Brain pericyte (primary cell): ENCODE measurements around the gene RALGAPA2.

ENCODE experiments used
- DNase-seq: peaks from one replicate; pipeline ENCODE4 v3.0.0-alpha.2; 2012; ENCODE audit warnings: low read depth, low spot score

Gene RALGAPA2

DNA sequence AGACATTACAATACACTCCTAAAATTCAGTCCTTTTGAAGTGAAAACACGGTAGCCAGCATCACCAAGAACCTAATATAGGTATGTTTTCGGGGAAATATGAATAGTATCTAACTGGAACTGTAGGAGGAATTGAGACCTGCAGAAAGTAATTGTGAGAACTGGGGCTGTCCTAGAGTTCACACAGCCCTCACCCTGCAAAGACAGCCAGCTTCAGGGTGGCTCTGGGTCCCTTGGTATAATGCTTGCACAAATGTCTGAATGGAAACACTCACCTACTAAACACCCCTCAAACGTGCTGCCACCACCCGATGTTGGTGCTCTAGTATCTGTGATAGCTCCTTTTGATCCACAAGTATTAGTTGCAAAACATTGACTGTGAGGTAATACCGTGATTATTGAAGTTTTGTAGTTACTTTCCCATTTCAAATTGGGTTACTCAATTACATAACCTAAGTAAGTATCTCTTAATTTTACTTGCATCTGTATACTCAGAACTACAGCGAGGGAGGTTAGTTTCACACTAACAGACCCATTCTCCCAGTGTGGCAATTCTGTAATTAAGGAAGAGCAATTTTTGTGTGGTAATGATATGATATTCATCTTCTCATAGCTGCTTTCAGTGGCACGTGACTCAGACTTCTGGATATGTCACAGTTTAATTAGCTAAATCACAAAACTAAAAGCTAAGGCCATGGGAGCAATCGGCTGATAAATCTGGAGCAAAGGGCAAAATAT lies 215.0 kb downstream of the RALGAPA2 start:
- no peak for DNase-seq

DNA sequence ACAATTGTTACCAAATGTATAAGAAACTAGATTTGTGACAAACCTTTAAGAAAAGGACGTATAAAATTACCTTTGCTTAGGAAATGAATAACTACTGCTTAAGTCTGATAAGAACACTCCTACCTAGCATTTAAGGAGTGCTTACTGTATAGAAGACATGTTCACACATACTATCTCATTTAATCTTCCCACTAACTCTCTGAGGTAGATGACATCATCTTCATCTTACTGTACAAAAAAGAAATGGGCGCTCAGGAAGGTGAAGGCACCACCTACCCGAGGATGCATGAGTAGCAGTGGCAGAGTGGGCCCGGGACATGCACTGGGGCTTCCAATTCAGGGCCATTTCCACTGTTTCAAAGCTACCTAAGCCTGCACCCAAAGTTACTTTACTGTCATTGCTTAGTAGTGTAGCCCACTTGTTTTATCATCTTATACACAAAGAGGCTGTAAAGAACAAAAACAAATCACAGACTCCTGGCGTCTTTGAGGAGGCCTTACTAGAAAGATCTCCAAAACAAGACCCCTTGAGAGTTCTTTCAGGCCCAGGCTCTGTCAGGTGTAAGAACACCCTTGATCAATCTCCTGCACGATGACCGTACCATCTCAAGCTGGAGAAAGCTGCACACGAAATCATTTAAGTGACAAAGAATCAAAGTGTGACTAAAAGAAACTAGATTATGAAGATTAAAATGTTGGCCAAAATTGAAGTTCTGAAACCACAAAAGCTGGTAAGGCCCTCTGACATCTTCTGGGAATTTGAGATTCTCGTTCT lies 216.5 kb downstream of the RALGAPA2 start:
- DNase-seq: no peak

DNA sequence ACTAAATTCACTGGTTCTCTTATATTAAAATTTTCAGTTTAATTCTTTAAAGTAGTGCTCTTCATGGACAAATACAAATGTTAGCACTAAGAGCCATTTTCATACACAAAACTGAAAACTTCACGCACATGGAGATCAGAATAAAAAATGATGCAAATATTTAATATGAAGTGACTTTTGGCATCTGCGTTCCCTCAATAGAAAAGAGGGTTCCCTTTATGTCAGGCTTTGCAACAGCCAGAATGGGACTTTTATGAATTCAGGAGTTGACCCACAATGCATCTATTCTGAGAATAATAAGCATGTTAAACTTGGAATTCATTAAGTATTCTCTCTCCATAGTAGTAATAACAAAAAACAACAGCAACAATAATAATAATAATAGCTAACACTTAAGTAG lies 218.7 kb downstream of the RALGAPA2 start:
- no peak for DNase-seq

DNA sequence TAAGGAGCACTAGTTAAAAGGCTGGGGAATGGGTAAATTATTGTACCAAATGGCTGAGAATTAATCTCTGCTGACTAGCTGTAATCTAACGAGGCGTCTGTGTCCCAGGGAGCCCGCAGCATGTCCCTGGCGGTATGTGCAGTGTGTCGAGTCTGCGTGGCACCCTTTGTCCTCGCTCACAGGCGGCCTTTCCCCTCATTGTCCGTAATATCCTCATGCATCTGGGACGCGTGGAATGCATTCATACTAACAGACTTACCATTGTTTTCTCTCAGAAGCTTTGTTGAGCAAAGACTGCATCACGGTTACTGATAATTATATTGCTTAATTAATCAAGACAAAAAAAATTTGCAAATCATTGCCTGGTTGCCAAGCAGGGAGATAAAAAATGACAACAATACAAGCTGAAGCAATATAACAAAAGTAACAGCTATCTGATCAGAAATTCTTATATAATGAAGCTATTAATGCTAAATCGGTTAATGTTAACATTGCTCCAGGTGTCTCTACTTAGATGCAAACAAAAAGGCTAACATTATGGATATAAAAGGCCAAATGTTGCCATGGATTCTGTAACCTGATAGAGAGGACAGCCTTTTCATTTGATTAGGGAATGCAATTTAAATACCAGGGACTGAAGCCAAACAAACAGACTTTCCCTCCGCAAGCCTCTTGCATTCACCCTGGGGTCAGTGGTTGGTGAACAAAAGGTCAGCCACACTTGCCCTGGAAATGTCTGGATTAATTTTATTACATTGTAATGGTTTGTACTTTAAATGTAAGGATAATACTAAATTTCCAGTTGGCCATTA lies 219.7 kb downstream of the RALGAPA2 start:
- DNase-seq: no peak

DNA sequence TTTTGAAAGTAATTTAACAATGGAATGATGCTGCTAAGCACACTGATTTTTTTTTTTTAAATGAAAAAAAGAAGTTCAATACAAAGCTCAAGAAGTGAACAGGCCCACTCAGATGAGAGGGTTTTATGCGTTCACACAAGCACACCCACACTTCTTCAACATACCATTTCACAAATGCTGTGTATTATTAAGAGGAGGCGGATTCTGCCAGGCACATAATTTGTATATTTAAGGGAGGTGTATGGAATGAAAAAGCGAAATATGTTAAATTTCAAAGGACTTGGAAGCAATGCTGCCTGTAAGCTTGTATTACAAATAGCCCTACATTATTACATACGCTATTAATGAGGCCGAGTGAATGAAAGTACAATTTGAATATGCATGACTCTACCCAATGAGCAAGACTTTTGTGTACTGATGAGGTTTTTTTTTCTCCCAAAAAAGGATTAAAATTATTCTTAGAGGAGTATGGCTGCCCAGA lies 220.6 kb downstream of the RALGAPA2 start:
- DNase-seq: no peak

DNA sequence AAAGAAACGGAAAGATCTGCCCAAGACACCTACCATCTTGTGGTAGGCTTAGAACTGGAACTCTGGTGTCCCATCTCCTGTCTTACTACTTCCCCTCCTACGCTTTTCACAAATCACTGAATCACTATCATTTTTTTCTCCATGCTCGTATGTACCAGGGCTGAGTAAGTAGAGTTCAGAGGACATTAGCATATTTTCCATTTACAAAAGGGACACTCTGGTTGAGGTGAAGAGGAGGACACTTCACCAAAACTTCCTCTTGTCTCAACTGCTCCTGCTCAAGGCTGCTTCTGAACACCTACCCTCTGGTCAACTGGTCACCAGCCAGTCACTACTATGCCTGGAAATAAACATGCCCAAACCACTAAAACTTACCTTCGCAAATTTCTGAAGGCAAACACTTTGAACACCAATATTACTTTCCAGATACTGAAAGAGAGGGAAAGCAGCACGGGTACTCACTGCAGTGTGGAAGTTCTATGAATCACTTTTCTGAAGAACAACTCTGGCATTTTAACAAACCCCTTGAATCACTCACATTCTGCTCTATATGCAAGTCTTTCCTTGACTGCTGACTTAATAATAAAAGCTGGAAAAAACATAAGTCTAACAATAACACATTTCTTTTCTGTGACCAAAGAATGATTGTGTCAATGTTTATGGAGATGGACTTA lies 221.2 kb downstream of the RALGAPA2 start:
- DNase-seq: no peak

DNA sequence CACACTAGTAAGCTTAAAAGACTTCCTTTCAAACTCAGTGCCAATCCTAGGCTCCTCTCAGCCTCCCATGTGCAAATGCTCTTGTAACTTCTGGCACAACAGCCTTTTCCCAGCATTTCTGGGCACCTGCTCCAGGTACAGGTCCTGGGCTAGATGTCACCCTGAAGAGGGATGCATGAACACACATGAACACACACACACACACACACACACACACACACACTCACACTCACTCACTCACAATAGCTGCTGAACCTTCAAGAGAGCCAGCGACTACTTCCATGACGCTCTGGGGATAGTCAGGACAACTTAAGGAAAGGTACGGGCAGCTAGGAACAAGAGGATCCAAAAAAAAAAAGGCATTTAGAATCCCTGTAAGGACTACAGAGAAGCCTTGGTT lies 221.8 kb downstream of the RALGAPA2 start:
- DNase-seq: no peak

DNA sequence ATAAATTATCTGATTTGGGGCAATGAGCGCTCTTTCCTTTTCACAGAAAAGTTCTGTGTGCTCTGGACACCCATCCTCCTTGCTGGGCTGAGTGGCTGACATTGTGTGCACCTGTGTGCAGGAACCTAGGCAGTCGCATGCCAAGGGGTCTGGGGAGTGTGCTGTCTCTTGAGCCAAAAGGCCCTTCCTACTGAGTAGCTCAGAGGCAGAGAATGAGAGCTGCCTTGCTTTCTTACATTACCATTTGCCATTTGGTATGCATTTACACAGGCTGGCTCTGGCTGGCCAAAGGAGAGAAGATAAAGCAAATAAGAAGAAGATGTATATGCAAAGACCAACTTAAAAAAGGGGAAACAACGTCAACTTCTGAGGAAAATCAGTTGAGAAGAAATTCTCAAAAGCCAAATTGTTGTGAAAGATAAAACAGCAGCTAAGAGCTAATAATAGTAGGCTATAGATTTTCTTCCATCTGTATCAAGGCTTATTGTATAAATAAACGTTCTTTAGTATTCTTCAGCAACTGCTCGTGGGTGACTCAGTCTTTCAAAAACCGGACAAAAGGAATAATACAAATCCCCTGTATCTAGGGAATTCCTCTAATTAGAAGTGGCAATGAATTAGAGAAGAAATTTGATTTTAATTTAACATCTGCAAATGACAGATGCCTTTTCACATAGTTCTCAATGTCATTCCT lies 222.6 kb downstream of the RALGAPA2 start:
- DNase-seq: no peak

DNA sequence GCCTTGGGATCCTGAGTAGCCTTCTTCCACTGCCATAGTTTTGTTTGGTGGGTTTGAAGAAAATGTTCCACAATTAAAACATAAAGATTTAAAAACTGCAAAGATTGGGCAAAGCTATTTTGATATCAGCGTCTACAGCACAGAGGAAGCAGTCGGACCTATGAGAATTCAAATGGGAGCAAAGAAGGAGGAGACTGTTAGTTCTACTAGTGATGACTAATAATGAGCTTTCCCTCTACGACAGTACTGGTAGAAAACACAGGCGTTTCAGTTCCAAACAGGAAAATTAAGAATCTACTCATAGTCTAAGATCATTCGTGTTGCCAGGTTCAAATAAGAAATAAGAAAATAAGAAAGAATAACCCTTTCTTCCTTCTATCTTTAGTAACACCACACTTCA lies 223.4 kb downstream of the RALGAPA2 start:
- DNase-seq: no peak

DNA sequence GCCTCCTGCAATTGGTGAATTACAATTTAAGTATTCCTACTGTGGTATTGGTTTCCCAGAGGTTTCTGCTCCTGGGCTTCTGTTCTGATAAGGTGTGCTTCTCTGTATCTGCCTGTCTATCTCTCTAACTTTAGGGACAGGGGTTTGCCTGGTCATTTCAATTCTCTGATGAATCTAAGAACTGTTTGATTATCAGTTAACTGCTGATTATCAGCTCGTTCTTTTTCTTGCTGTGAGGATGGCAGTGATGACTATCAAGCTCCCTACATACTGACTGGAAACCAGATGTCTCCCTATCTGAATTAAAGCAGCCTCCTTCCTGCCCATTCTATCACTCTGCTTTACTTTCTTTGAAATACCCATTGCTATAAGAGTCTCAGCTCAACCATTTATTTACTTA lies 224.1 kb downstream of the RALGAPA2 start:
- DNase-seq: no peak

DNA sequence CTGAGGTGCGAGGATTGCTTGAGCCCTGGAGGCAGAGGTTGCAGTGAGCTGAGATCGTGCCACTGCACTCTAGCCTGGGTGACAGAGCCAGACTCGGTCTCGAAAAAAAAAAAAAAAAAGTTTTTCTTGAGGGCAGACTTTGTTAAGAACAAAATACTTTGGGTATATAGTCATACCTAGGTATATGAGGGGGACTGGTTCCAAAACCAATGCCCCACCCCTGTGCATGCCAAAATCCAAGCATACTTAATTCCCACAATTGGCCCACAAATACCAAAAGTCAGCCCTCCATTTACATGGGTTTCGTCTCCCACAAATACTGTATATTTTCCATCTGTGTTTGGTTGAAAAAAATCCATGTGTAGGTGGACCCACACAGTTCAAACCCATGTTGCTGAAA lies 224.6 kb downstream of the RALGAPA2 start:
- DNase-seq: no peak

DNA sequence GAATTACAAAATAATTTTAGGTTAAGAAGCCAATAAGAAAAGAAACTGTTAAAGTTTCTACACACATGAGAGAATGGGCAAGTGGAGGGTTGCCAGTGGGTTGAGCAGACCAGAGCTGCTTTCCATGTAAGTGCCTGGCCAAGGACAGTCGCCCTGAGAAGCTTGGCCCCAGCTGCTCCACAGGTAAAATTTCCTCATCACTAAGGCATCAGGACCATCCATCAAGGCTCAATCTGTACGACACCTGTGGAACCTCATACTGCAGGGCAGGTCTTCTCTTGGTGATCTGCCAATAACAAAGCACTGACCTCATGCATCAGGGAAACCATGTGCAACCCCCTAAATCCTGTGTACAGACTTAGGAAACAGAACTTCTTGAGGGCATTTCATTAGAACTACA lies 229.1 kb downstream of the RALGAPA2 start:
- no peak for DNase-seq

DNA sequence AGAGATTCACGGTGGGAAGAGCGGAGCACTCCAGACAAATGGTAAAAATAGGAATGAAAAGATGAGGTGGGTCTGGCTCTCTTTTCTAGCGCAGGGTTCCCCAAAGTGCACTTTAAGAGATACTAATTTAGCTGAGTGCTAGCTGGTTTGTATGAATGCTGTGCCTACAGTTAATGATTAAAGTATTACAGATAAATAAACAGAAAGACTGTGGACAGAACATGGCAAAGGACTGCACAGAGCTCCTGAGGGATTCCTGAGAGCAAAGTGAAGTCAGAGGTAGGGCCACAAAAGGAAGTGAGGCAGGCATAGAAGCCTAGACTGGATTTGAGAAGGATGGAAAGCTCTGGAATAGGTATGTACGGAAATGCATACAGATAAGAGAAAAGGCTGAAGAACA lies 230.0 kb downstream of the RALGAPA2 start:
- DNase-seq: no peak

DNA sequence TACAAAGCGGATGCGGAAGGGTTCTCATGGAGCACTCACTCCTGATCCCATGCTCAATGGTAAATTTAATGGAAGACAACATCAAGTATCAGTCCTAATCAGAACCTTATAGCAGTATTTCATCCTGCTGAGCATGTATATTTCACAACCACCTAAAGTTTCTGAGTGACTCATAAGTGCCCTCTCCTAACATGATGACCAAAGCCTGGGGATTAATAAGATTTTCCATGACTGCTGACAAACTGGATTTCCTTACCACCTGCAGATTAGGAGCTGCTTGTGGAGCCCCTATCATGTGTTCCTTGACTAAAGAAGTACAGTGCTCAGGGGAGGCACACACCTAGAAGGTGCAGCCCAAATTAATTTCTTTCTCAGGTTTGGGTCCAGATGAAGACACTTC lies 231.8 kb downstream of the RALGAPA2 start:
- DNase-seq: no peak

DNA sequence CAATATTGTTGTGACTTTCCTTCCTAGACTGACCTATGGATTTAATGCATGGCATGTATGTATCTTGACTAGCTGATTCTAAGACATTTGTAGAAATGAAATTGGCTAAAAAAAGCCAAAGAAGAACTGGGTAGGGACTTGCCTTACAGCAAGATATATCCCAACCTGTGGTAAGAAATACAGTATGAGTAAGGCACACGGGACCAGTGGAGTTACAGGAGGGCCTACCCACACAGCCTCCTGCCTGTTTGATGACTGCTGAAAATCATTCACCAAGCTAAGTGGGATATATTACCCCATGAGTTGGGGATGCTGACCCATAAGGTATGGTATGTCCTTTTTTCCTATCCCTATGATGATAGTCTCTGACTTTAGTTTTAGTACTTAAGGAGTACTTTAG lies 232.3 kb downstream of the RALGAPA2 start:
- no peak for DNase-seq

DNA sequence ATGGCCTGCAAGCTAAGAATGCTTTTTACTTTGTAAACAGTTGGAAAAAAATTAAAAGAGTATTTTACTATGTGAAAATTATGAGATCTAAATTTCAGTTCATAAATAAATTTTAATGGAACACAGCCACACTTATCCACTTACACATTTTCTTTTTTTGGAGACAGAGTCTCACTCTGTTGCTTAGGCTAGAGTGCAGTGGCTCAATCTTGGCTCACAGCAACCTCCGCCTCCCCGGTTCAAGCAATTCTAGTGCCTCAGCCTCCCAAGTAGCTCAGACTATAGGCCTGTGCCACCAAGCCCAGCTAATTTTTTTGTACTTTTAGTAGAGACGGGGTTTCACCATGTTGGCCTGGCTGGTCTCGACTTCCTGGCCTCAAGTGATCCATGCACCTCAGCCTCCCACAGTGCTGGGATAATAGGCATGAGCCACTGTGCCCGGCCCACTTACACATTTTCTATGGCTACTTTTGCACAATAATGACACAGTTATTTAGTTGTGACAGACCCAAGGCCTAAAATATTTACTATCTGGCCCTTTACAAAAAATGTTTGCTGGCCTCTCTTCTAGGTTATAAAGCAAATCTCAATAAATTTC lies 234.9 kb downstream of the RALGAPA2 start:
- DNase-seq: no peak

DNA sequence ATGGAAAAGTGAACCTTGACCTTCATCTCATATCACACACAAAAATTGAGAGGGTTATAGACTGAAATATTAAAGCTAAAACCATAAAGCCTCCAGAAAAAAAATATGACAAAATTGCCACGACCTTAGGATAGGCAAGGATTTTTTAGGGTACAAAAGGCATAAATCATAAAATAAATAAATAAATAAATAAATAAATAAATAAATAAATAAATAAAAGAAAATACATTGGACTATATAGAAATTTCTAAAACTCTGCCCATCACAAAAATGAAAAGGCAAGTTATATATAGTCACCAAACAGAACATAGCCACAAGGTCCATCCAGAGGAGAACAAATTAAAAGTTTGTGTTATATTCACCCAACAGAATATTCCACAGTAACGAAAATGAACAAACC lies 235.9 kb downstream of the RALGAPA2 start:
- DNase-seq: no peak

DNA sequence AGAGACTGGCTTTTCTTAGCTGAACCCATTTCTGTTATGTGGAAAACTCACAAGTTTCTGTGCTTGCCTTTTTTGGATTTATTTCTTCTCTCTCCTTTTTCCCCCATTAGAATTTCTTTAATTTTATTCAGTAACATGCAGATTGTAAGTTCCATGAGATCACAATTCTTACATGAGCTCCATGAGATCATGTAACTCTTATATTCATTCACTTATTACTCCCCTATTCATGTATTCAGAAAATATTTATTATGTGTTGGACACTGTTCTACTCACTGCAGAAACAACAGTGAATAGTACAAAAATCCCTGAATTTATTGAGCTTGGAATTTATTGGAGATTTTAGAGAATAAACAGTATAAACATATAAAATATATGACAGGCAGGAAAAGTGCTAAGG lies 238.8 kb downstream of the RALGAPA2 start:
- DNase-seq: no peak

DNA sequence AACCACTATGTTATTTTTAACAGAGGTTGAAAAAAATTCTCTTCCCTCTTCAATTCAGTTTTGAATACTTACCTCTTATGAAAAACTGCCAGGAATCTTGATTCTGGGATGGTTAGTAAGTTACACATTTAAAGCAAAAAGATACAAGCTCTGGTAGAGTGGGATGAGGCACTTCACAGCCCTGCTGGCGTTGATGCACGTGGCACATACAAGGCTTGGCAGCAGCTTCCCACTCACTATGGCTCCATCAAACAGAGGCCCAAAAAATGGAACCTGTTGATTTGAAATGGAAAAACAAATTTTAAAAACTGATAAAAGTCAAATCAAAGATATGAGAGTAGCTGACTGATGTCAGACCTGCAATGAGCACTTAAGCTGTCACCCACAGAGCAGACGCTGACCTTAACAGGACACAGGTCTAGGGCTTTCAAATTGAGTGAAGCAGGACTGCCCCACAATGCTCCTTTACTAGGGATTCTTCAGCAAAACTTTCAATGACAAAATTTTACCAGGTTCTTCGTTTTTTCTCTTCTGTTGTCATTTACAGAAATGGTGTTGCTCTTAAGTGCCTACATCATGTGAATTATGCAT lies 239.7 kb downstream of the RALGAPA2 start:
- DNase-seq: no peak

DNA sequence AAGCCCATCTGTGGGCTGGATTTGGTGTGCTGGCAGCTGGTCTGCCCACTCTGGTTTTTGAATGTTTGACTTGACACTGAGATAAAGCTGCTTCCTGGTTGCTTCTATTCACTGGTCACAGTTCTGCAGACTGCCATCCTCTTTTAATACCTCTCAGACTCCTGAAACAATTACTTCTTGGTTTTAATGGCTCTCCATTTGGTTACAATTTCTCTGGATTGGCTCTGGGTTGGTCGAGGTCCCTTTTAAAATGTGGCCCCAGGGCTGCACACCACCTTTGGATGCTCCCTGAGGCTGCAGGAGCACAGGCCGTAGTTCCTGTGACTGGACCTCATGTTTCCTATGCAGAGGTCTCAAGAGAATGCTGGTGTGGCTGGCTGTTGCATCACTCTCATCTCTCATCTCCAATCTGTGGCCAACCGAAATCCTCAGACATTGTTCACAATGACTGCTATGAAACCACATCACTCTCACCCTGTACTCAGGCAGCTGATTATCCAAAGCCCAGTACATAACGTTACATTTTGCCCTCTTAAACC lies 246.0 kb downstream of the RALGAPA2 start:
- no peak for DNase-seq
